Measurements from ENCODE around the gene CPT1B. TPM values are rescaled to one million over a fixed set of nuclear protein-coding genes. Genes with fewer than 3 reads are reported as not detected.

Gene CPT1B
- total RNA-seq, 1 experiment from 2014 or later, result 19.2 TPM

- BruUV-seq (replicated peaks), result no TSS peak
- H3K4me3 ChIP-seq (ENCODE audit: low read depth, low read length, poor library complexity, severe bottlenecking), result no peak overlapping the region
- CTCF ChIA-PET, result no interaction called here
- intact Hi-C loops (cut with micrococcal nuclease; ENCODE audit: unreplicated experiment), result no loop called here
- no peaks in the 10 kb centered on the region for H3K36me3 ChIP-seq (ENCODE audit: insufficient read depth, low read length, poor library complexity, severe bottlenecking)
- peaks cover 6% of the 10 kb centered on the region for H3K4me1 ChIP-seq (ENCODE audit: insufficient read depth, low read length, poor library complexity, severe bottlenecking)
- H3K9me3 ChIP-seq (ENCODE audit: low read depth, low read length, poor library complexity, severe bottlenecking), result no peaks in the 10 kb centered on the region
- DNase-seq (ENCODE audit: low spot score), result no peak
- POLR2A ChIA-PET (ENCODE audit: low non-redundant PET), result interaction anchor here (0.6 kb wide), 1 partner anchor 25 kb away, joined by 4 read pairs; the partner anchor contains the start of gene SCO2
- no peak for TF ChIP-seq CTCF (conservative IDR thresholded peaks at IDR 0.05; ENCODE audit: low read depth, low read length)
- TF ChIP-seq EZH2 (IDR thresholded peaks at IDR 0.05; ENCODE audit: borderline replicate concordance, low read depth, low read length, poor library complexity, severe bottlenecking), result no peak
- no peaks in the 10 kb centered on the region for H3K27me3 ChIP-seq (replicated peaks; ENCODE audit: insufficient read depth, low read depth, low read length, poor library complexity)
- H3K27ac ChIP-seq (ENCODE audit: low read depth, low read length, poor library complexity, severe bottlenecking), result no peak overlapping the region
Measured at GRCh38 chr22:50550395-50550794, 27.8 kb downstream of the CPT1B start.

- no peak overlapping the region for H3K4me3 ChIP-seq (ENCODE audit: low read depth, low read length, poor library complexity, severe bottlenecking)
- H3K27ac ChIP-seq (ENCODE audit: low read depth, low read length, poor library complexity, severe bottlenecking), result no peak overlapping the region
- H3K27me3 ChIP-seq (replicated peaks; ENCODE audit: insufficient read depth, low read depth, low read length, poor library complexity), result no peaks in the 10 kb centered on the region
- H3K9me3 ChIP-seq (ENCODE audit: low read depth, low read length, poor library complexity, severe bottlenecking), result no peaks in the 10 kb centered on the region
- ChIA-PET CTCF (no interaction called here), POLR2A (ENCODE audit: low non-redundant PET) (interaction anchor here (0.6 kb wide), 1 partner anchor 46 kb away, joined by 7 read pairs; no protein-coding TSS in a partner anchor)
- BruUV-seq (replicated peaks), result no TSS peak
- intact Hi-C loops (cut with micrococcal nuclease; ENCODE audit: unreplicated experiment), result loop anchor here (10.0 kb wide), 1 partner anchor 56 kb away; the partner anchor contains the start of gene MAPK8IP2
- no peak for DNase-seq (ENCODE audit: low spot score)
- no peaks in the 10 kb centered on the region for H3K36me3 ChIP-seq (ENCODE audit: insufficient read depth, low read length, poor library complexity, severe bottlenecking)
- H3K4me1 ChIP-seq (ENCODE audit: insufficient read depth, low read length, poor library complexity, severe bottlenecking), result peaks cover 10% of the 10 kb centered on the region
- TF ChIP-seq EZH2 (IDR thresholded peaks at IDR 0.05; ENCODE audit: borderline replicate concordance, low read depth, low read length, poor library complexity, severe bottlenecking) (no peak), CTCF (conservative IDR thresholded peaks at IDR 0.05; ENCODE audit: low read depth, low read length) (no peak)
Measured at GRCh38 chr22:50548921-50549790, 29.1 kb downstream of the CPT1B start.

- Histone ChIP-seq H3K27ac (ENCODE audit: low read depth, low read length, poor library complexity, severe bottlenecking) (no peak overlapping the region), H3K9me3 (ENCODE audit: low read depth, low read length, poor library complexity, severe bottlenecking) (no peaks in the 10 kb centered on the region), H3K27me3 (replicated peaks; ENCODE audit: insufficient read depth, low read depth, low read length, poor library complexity) (no peaks in the 10 kb centered on the region), H3K36me3 (ENCODE audit: insufficient read depth, low read length, poor library complexity, severe bottlenecking) (no peaks in the 10 kb centered on the region), H3K4me1 (ENCODE audit: insufficient read depth, low read length, poor library complexity, severe bottlenecking) (peaks cover 10% of the 10 kb centered on the region), H3K4me3 (ENCODE audit: low read depth, low read length, poor library complexity, severe bottlenecking) (no peak overlapping the region)
- no TSS peak for BruUV-seq (replicated peaks)
- DNase-seq (ENCODE audit: low spot score), result no peak
- intact Hi-C loops (cut with micrococcal nuclease; ENCODE audit: unreplicated experiment), result loop anchor here (10.0 kb wide), 1 partner anchor 57 kb away; the partner anchor contains the start of gene MAPK8IP2
- CTCF ChIA-PET, result interaction anchor here (0.6 kb wide), 1 partner anchor 202 kb away, joined by 3 read pairs; no protein-coding TSS in a partner anchor
- TF ChIP-seq CTCF (conservative IDR thresholded peaks at IDR 0.05; ENCODE audit: low read depth, low read length) (no peak), EZH2 (IDR thresholded peaks at IDR 0.05; ENCODE audit: borderline replicate concordance, low read depth, low read length, poor library complexity, severe bottlenecking) (no peak)
- POLR2A ChIA-PET (ENCODE audit: low non-redundant PET), result interaction anchor here (0.6 kb wide), 1 partner anchor 19 kb away, joined by 6 read pairs; the partner anchor contains the start of gene TYMP
Measured at GRCh38 chr22:50548040-50548920, 29.9 kb downstream of the CPT1B start.
